BE2C (cell line): ENCODE results near the gene PAX2.

Experiments
- DNase-seq: peaks from one replicate; pipeline ENCODE4 v3.0.0-alpha.2; 2020
- H3K27me3 ChIP-seq: fragments of 250-450 bp; sonication (Bioruptor Pico); 2 replicates; pipeline ENCODE4 v1.5.1; 2020; ENCODE audit warnings: mild to moderate bottlenecking
- H3K36me3 ChIP-seq: fragments of 250-450 bp; sonication (Bioruptor Pico); 2 replicates; pipeline ENCODE4 v1.5.1; 2020; ENCODE audit warnings: mild to moderate bottlenecking
- H3K4me1 ChIP-seq: fragments of 250-450 bp; sonication (Bioruptor Pico); 2 replicates; pipeline ENCODE4 v1.5.1; 2020
- H3K4me3 ChIP-seq: 2 replicates; pipeline ENCODE4 v1.5.1; 2011; ENCODE audit warnings: low read depth, low read length
- H3K9me3 ChIP-seq: fragments of 250-450 bp; sonication (Bioruptor Pico); 2 replicates; pipeline ENCODE4 v1.5.1; 2020
- TF ChIP-seq, protein P1 (sequence below): IDR thresholded peaks from 2 replicates; pipeline ENCODE4 v1.5.1; 2012; ENCODE audit warnings: mild to moderate bottlenecking, low read depth, low read length

The PAX2 gene

DNA sequence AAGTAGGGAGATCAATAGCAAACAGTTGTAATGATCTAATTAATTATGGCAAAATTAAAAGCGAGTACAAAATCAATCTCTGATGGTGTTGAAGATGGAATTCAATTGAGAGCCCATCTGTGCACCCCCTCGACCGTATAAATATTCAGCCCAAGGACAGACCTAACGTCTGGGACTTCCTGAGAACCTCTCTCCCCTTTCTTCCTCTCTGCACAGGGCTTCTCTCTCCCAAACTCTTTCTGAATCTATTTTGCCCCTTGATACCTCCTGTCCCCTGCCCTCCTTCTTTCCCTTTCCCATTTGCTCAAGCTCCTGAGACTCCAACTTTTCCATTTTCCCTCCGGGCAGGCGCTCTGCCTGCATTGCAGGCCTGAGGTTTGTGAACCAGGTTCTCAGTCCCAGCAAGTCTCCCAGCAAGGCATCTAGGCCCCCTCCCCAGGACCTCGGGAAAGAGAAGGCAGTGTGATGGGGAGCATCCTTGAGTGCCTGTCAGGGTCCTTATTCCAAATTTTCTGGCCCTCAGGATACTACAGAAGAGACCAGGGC, 8.5 kb upstream of the PAX2 start:
- no peaks in the 10 kb centered on the region for H3K4me1 ChIP-seq
- H3K36me3 ChIP-seq: no peaks in the 10 kb centered on the region
- DNase-seq: no peak
- no peak overlapping the region for H3K4me3 ChIP-seq
- H3K9me3 ChIP-seq: no peaks in the 10 kb centered on the region
- TF ChIP-seq, protein P1, sequence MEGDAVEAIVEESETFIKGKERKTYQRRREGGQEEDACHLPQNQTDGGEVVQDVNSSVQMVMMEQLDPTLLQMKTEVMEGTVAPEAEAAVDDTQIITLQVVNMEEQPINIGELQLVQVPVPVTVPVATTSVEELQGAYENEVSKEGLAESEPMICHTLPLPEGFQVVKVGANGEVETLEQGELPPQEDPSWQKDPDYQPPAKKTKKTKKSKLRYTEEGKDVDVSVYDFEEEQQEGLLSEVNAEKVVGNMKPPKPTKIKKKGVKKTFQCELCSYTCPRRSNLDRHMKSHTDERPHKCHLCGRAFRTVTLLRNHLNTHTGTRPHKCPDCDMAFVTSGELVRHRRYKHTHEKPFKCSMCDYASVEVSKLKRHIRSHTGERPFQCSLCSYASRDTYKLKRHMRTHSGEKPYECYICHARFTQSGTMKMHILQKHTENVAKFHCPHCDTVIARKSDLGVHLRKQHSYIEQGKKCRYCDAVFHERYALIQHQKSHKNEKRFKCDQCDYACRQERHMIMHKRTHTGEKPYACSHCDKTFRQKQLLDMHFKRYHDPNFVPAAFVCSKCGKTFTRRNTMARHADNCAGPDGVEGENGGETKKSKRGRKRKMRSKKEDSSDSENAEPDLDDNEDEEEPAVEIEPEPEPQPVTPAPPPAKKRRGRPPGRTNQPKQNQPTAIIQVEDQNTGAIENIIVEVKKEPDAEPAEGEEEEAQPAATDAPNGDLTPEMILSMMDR: no peak
- peaks cover 86% of the 10 kb centered on the region for H3K27me3 ChIP-seq

DNA sequence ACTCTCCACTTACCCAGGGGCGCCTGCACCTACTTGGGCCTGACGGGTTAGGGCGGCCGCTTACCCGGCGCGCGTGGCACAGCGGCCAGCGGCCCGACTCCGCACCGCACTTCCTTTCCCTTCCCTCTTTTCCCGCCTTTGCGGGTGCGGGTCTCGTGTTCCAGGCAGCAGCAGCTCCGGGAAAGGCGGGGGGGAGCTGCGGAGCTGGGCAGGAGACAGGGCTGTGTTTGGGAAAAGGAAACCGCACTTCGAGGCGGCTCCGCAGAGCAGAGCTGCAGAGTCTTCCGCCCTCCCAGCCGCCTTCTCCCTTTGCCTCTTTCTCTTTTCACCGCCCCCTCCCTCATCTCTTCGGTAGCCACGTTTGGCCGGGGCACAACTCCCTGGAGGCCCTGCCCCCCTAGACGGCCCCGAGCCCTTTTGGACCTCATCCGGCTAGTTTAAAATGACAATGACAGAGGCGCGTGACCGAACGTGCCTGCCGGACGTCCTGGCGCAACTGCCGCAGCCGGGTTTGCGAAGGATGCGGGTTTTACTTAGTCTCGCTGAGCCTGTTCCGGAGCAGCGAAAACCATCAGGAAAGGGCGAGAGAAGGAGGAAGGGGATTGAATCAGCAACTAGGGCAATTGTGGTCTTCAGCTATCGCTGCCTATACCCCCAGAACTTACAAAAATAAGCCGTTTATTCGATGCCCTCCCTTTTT, 7.9 kb upstream of the PAX2 start:
- no peak for DNase-seq
- no peaks in the 10 kb centered on the region for H3K4me1 ChIP-seq
- H3K9me3 ChIP-seq: no peaks in the 10 kb centered on the region
- H3K27me3 ChIP-seq: peaks cover 86% of the 10 kb centered on the region
- TF ChIP-seq, protein P1: no peak
- H3K4me3 ChIP-seq: no peak overlapping the region
- H3K36me3 ChIP-seq: no peaks in the 10 kb centered on the region

- H3K9me3 ChIP-seq: no peaks in the 10 kb centered on the region
- no peak for DNase-seq
- no peaks in the 10 kb centered on the region for H3K36me3 ChIP-seq
- no peaks in the 10 kb centered on the region for H3K4me1 ChIP-seq
- peaks cover 90% of the 10 kb centered on the region for H3K27me3 ChIP-seq
- no peak overlapping the region for H3K4me3 ChIP-seq
- TF ChIP-seq, protein P1: no peak
Observed at GRCh38 chr10:100738055-100738827, 7.1 kb upstream of the PAX2 start.

DNA sequence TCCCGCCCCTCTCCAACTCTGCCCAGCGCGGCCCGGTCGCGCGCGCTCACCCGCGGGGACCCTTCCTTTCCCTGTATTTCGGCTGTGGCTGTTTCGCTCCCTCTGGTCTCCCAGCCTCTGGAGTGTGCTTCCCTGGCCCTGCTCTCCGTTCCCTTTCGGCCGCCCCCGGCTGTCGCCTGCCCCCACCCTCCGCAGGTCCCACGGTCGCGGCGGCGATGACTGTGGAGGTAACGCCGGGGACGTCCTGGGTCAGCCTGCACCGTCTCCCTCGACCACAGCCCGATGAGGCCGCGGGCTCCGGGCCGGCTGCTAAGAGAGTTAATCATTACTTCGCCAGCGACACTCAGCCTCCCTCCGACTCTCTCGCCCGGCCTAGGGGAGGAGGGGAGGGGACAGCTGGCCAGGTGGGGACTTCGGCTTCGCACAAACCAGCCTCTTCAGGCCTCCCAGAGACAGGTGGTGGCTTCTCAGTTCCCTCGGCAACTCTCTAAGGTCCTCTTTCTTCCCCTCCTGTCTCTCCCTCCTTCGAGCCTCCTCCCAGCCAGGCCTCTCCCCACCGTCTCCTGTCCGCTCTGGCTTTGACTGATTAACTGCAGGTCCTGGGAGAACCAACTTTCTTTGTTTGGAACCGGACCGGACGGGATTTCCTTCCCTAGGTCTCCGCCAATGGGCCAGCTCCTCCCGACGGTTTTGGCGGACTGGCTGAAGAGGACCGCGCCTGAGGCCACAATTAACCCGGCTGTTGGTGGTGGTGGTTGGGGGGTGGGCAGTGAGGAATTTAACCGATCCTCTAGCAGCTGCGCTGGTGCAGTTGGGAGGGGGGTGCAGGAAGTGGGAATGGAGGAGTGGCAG, 5.6 kb upstream of the PAX2 start:
- Histone ChIP-seq H3K4me1 (no peaks in the 10 kb centered on the region), H3K27me3 (peaks cover 99% of the 10 kb centered on the region), H3K36me3 (no peaks in the 10 kb centered on the region), H3K9me3 (no peaks in the 10 kb centered on the region), H3K4me3 (no peak overlapping the region)
- TF ChIP-seq, protein P1: no peak
- no peak for DNase-seq

- H3K9me3 ChIP-seq: no peaks in the 10 kb centered on the region
- H3K4me1 ChIP-seq: no peaks in the 10 kb centered on the region
- H3K36me3 ChIP-seq: no peaks in the 10 kb centered on the region
- no peak for DNase-seq
- TF ChIP-seq, protein P1: no peak
- peaks cover 95% of the 10 kb centered on the region for H3K27me3 ChIP-seq
- no peak overlapping the region for H3K4me3 ChIP-seq
Observed at GRCh38 chr10:100740476-100741377, 4.7 kb upstream of the PAX2 start.
